PC-3 (cell line): ENCODE measurements around the gene RMC1. TPM values are rescaled to one million over a fixed set of nuclear protein-coding genes. Genes with fewer than 3 reads are reported as not detected.

ENCODE experiments used
- ATAC-seq: fragments of 200-7000 bp; cut with Tn5 transposase; 2 replicates; pipeline ENCODE4 v1.9.1; 2020; ENCODE audit warnings: mild to moderate bottlenecking, moderate library complexity
- BruUV-seq: library from RNA; stranded (reverse); fragments of 400-500 nt; replicated peaks from 2 replicates; lab custom pipeline; 2021; lab: Mats Ljungman, UMichigan
- CTCF ChIA-PET: fragments of 300-600 bp; sonication (Branson Sonifier 250); formaldehyde crosslinking; loops from one replicate; lab custom pipeline; 2022; ENCODE audit warnings: antibody characterized with exemption; lab: Charles Lee
- POLR2A ChIA-PET: fragments of 300-600 bp; sonication (Branson Sonifier 250); formaldehyde crosslinking; loops from one replicate; lab custom pipeline; 2022; ENCODE audit warnings: antibody characterized with exemption; ENCODE audit not compliant: unreplicated experiment; lab: Charles Lee
- DNase-seq: peaks from one replicate; pipeline ENCODE4 v3.0.0-alpha.2; 2015
- H2AFZ ChIP-seq: fragments of 300-600 bp; sonication (generic); 2 replicates; pipeline ENCODE4 v1.6.0; 2016; ENCODE audit warnings: antibody characterized with exemption, low read length
- H3F3A ChIP-seq: fragments of 300-600 bp; sonication (generic); one replicate; pipeline ENCODE4 v1.6.0; 2017; ENCODE audit warnings: antibody characterized with exemption, low read length, control low read depth, mild to moderate bottlenecking; ENCODE audit not compliant: unreplicated experiment
- H3K27ac ChIP-seq: fragments of 300-600 bp; sonication (generic); 2 replicates; pipeline ENCODE4 v1.5.1; 2016; ENCODE audit warnings: mild to moderate bottlenecking, low read length
- H3K27me3 ChIP-seq: fragments of 300-600 bp; sonication (generic); 2 replicates; pipeline ENCODE4 v1.6.1; 2016; ENCODE audit warnings: low read length, mixed read lengths
- H3K36me3 ChIP-seq: fragments of 300-600 bp; sonication (generic); 2 replicates; pipeline ENCODE4 v1.6.1; 2016; ENCODE audit warnings: low read depth, mixed run types, low read length, mixed read lengths
- H3K4me1 ChIP-seq: fragments of 300-600 bp; sonication (generic); 2 replicates; pipeline ENCODE4 v1.5.1; 2016; ENCODE audit warnings: low read length; ENCODE audit not compliant: insufficient read depth
- H3K4me2 ChIP-seq: fragments of 300-600 bp; sonication (generic); 2 replicates; pipeline ENCODE4 v1.6.0; 2016; ENCODE audit warnings: low read length
- H3K4me3 ChIP-seq: fragments of 300-600 bp; sonication (generic); 2 replicates; pipeline ENCODE4 v1.5.1; 2016; ENCODE audit warnings: mild to moderate bottlenecking, low read length, mixed read lengths
- H3K79me2 ChIP-seq: fragments of 300-600 bp; sonication (generic); 2 replicates; pipeline ENCODE4 v1.6.1; 2017; ENCODE audit warnings: low read length, mixed read lengths
- H3K9ac ChIP-seq: fragments of 300-600 bp; sonication (generic); 2 replicates; pipeline ENCODE4 v1.6.0; 2016; ENCODE audit warnings: mild to moderate bottlenecking, low read length
- H3K9me2 ChIP-seq: fragments of 300-600 bp; sonication (generic); replicated peaks from 2 replicates; pipeline ENCODE4 v1.6.1; 2016; ENCODE audit warnings: mixed run types, low read length, mixed read lengths
- H3K9me3 ChIP-seq: fragments of 300-600 bp; sonication (generic); 2 replicates; pipeline ENCODE4 v1.6.1; 2016; ENCODE audit warnings: low read length, mixed read lengths
- H4K20me1 ChIP-seq: fragments of 300-600 bp; sonication (generic); 2 replicates; pipeline ENCODE4 v1.6.1; 2016; ENCODE audit warnings: low read length, mixed read lengths
- CTCF ChIP-seq: fragments of 300-600 bp; sonication (generic); conservative IDR thresholded peaks from 2 replicates; pipeline ENCODE4 v1.5.1; 2017; ENCODE audit warnings: antibody characterized with exemption, low read depth, mild to moderate bottlenecking, low read length
- EZH2 ChIP-seq: fragments of 300-600 bp; sonication (generic); IDR thresholded peaks from one replicate; pipeline ENCODE4 v1.6.1; 2017; ENCODE audit warnings: antibody characterized with exemption, mild to moderate bottlenecking, low read length; ENCODE audit not compliant: unreplicated experiment
- EZH2phosphoT487 ChIP-seq: fragments of 300-600 bp; sonication (generic); IDR thresholded peaks from 2 replicates; pipeline ENCODE4 v1.6.1; 2018; ENCODE audit warnings: mild to moderate bottlenecking, antibody characterized with exemption, low read length, borderline replicate concordance
- intact Hi-C: fragments of 100-400 bp; cut with micrococcal nuclease; formaldehyde crosslinking; loops from 2 replicates; pipeline ENCODE4 v1.9.0; 2023
- total RNA-seq: library from RNA; depleted of rRNA; stranded (reverse); fragments of >200 nt; gene quantifications from 2 replicates; pipeline ENCODE4 v1.2.3, GENCODE V29; 2014

Gene RMC1
- total RNA-seq, 1 experiment from 2014 or later, result 23.2 TPM

GRCh38 chr18:23494992-23495391, 8.3 kb upstream of the RMC1 start:
- ATAC-seq (peak; percentile 80), DNase-seq (peak; percentile 84)
- POLR2A ChIA-PET, result no interaction called here
- no TSS peak for BruUV-seq
- Histone ChIP-seq H3F3A (no peaks in the 10 kb centered on the region), H3K4me3 (peak overlapping the region; percentile 19; the same call in 1 of the 2 replicates), H3K36me3 (no peaks in the 10 kb centered on the region), H3K4me2 (peak overlapping the region; percentile 60), H3K4me1 (peaks cover 17% of the 10 kb centered on the region), H3K9ac (no peak overlapping the region), H3K79me2 (no peaks in the 10 kb centered on the region), H2AFZ (no peak overlapping the region), H3K27ac (peak overlapping the region; percentile 66), H3K9me3 (no peaks in the 10 kb centered on the region), H3K9me2 (no peaks in the 10 kb centered on the region), H3K27me3 (no peaks in the 10 kb centered on the region), H4K20me1 (no peaks in the 10 kb centered on the region)
- CTCF ChIA-PET, result no interaction called here
- TF ChIP-seq EZH2, result no peak
- TF ChIP-seq CTCF, result no peak
- no peak for TF ChIP-seq EZH2phosphoT487
- intact Hi-C loops, result no loop called here

- peak overlapping the region; percentile 66 for H3K27ac ChIP-seq
- H3K9me2 ChIP-seq, result no peaks in the 10 kb centered on the region
- DNase-seq, result peak; percentile 74
- POLR2A ChIA-PET, result interaction anchor here (0.6 kb wide), 1 partner anchor 165 kb away, joined by 3 read pairs; no protein-coding TSS in a partner anchor
- H2AFZ ChIP-seq, result peak overlapping the region; percentile 60
- BruUV-seq, result TSS peak; percentile 78
- peaks cover 17% of the 10 kb centered on the region for H3K4me1 ChIP-seq
- TF ChIP-seq EZH2phosphoT487, result no peak
- no peak for TF ChIP-seq CTCF
- no peak for TF ChIP-seq EZH2
- peak overlapping the region; percentile 60 for H3K4me2 ChIP-seq
- no peaks in the 10 kb centered on the region for H3K9me3 ChIP-seq
- H3K4me3 ChIP-seq, result peak overlapping the region; percentile 19; the same call in 1 of the 2 replicates
- no peaks in the 10 kb centered on the region for H3K27me3 ChIP-seq
- CTCF ChIA-PET, result interaction anchor here (0.7 kb wide), 2 partner anchors 27 to 547 kb away, joined by 3 read pairs; no protein-coding TSS in a partner anchor
- no peaks in the 10 kb centered on the region for H3F3A ChIP-seq
- intact Hi-C loops, result no loop called here
- H4K20me1 ChIP-seq, result no peaks in the 10 kb centered on the region
- H3K79me2 ChIP-seq, result no peaks in the 10 kb centered on the region
- no peaks in the 10 kb centered on the region for H3K36me3 ChIP-seq
- H3K9ac ChIP-seq, result no peak overlapping the region
- peak; percentile 54 for ATAC-seq
These were observed 7.4 kb upstream of the RMC1 start for GRCh38 chr18:23495723-23496440.

GRCh38 chr18:23498117-23498516, 5.2 kb upstream of the RMC1 start:
- intact Hi-C loops, result no loop called here
- POLR2A ChIA-PET, result no interaction called here

More at GRCh38 chr18:23498117-23498516, 5.2 kb upstream of the RMC1 start:
- H3K4me1 ChIP-seq, result peaks cover 26% of the 10 kb centered on the region
- no peak overlapping the region for H3K9ac ChIP-seq
- no peaks in the 10 kb centered on the region for H3K79me2 ChIP-seq
- H3K9me3 ChIP-seq, result no peaks in the 10 kb centered on the region
- H3K36me3 ChIP-seq, result no peaks in the 10 kb centered on the region
- BruUV-seq, result no TSS peak
- H3F3A ChIP-seq, result no peaks in the 10 kb centered on the region
- TF ChIP-seq EZH2phosphoT487 (no peak), CTCF (no peak)
- H3K27ac ChIP-seq, result no peak overlapping the region
- CTCF ChIA-PET, result interaction anchor here (0.5 to 0.8 kb wide), 5 partner anchors 10 to 205 kb away, joined by 3 to 11 read pairs (median 4); no protein-coding TSS in a partner anchor
- H3K9me2 ChIP-seq, result no peaks in the 10 kb centered on the region
- H4K20me1 ChIP-seq, result no peaks in the 10 kb centered on the region
- ATAC-seq, result no peak
- DNase-seq, result no peak
- H3K4me3 ChIP-seq, result no peak overlapping the region
- H2AFZ ChIP-seq, result no peak overlapping the region
- no peak overlapping the region for H3K4me2 ChIP-seq
- no peaks in the 10 kb centered on the region for H3K27me3 ChIP-seq
